CD4-positive, alpha-beta T cell treated with Interleukin-1 beta for 1 hour (primary cell): Measurements from ENCODE around the gene PET117.
"Not testable (repeated sequence)": the region's sequence is repeated elsewhere in the genome, so short reads cannot be mapped to it uniquely, and the experiment has no call there.

Source experiments
- DNase-seq, 2 donors: peaks; one replicate each; pipeline ENCODE4 v3.0.0-alpha.2; 2020 to 2022

Gene PET117

GRCh38 chr20:18137412-18138265 lies at the start of gene PET117, which contains the start of gene KAT14:
Gene PET117, plus strand, starts transcription at chr20:18137863. Its CDS starts 93 bp downstream, at chr20:18137956.
Gene KAT14, plus strand, starts transcription at chr20:18137863. Its CDS starts 4,798 bp downstream, at chr20:18142661.
- peak; percentile 88 to 93 for DNase-seq

GRCh38 chr20:18088298-18088697 lies 49.4 kb upstream of the PET117 start:
- not testable (repeated sequence) for DNase-seq

- not testable (repeated sequence) for DNase-seq
These were observed 48.8 kb upstream of the PET117 start for GRCh38 chr20:18088841-18089240.

- DNase-seq, result no peak
These were observed 47.6 kb upstream of the PET117 start for GRCh38 chr20:18090044-18090443.

- DNase-seq, result no peak
These were observed 47.2 kb upstream of the PET117 start for GRCh38 chr20:18090477-18090876.

- no peak for DNase-seq
These were observed 46.0 kb upstream of the PET117 start for GRCh38 chr20:18091623-18092022.

- no peak for DNase-seq
These were observed 44.8 kb upstream of the PET117 start for GRCh38 chr20:18092890-18093289.

GRCh38 chr20:18093388-18093787 lies 44.3 kb upstream of the PET117 start:
- DNase-seq, result no peak

- DNase-seq, result no peak
These were observed 43.5 kb upstream of the PET117 start for GRCh38 chr20:18094191-18094590.

GRCh38 chr20:18100569-18100968 lies 37.1 kb upstream of the PET117 start:
- not testable (repeated sequence) for DNase-seq

GRCh38 chr20:18101125-18101810 lies 36.4 kb upstream of the PET117 start:
- DNase-seq, result no peak

- no peak for DNase-seq
These were observed 34.2 kb upstream of the PET117 start for GRCh38 chr20:18103497-18103896.

- DNase-seq, result no peak
These were observed 29.3 kb upstream of the PET117 start for GRCh38 chr20:18108326-18108725.

GRCh38 chr20:18128574-18128973 lies 9.1 kb upstream of the PET117 start:
- not testable (repeated sequence) for DNase-seq

- DNase-seq, result no peak
These were observed 5.0 kb upstream of the PET117 start for GRCh38 chr20:18132663-18133062.

- no peak for DNase-seq
These were observed 3.7 kb upstream of the PET117 start for GRCh38 chr20:18133962-18134361.

- DNase-seq, result no peak
These were observed 561 bp downstream of the PET117 start for GRCh38 chr20:18138266-18138582.

GRCh38 chr20:18138639-18139583 lies 1.2 kb downstream of the PET117 start:
- no peak for DNase-seq

- no peak for DNase-seq
These were observed 2.2 kb downstream of the PET117 start for GRCh38 chr20:18139832-18140231.

- no peak for DNase-seq
These were observed 7.0 kb downstream of the PET117 start for GRCh38 chr20:18144541-18145099.

- no peak for DNase-seq
These were observed 16.7 kb downstream of the PET117 start for GRCh38 chr20:18154342-18154741.

- no peak for DNase-seq
These were observed 18.4 kb downstream of the PET117 start for GRCh38 chr20:18156045-18156444.

- no peak for DNase-seq
These were observed 26.7 kb downstream of the PET117 start for GRCh38 chr20:18164356-18164755.
